PC-3 (cell line): ENCODE data around the gene LMO1. TPM values are rescaled to one million over a fixed set of nuclear protein-coding genes. Genes with fewer than 3 reads are reported as not detected.

Experiments used
- ATAC-seq: fragments of 200-7000 bp; cut with Tn5 transposase; 2 replicates; pipeline ENCODE4 v1.9.1; 2020; ENCODE audit warnings: mild to moderate bottlenecking, moderate library complexity
- BruUV-seq: library from RNA; stranded (reverse); fragments of 400-500 nt; replicated peaks from 2 replicates; lab custom pipeline; 2021; lab: Mats Ljungman, UMichigan
- CTCF ChIA-PET: fragments of 300-600 bp; sonication (Branson Sonifier 250); formaldehyde crosslinking; loops from one replicate; lab custom pipeline; 2022; ENCODE audit warnings: antibody characterized with exemption; lab: Charles Lee
- POLR2A ChIA-PET: fragments of 300-600 bp; sonication (Branson Sonifier 250); formaldehyde crosslinking; loops from one replicate; lab custom pipeline; 2022; ENCODE audit warnings: antibody characterized with exemption; ENCODE audit not compliant: unreplicated experiment; lab: Charles Lee
- DNase-seq: peaks from one replicate; pipeline ENCODE4 v3.0.0-alpha.2; 2015
- H2AFZ ChIP-seq: fragments of 300-600 bp; sonication (generic); 2 replicates; pipeline ENCODE4 v1.6.0; 2016; ENCODE audit warnings: antibody characterized with exemption, low read length
- H3F3A ChIP-seq: fragments of 300-600 bp; sonication (generic); one replicate; pipeline ENCODE4 v1.6.0; 2017; ENCODE audit warnings: antibody characterized with exemption, low read length, control low read depth, mild to moderate bottlenecking; ENCODE audit not compliant: unreplicated experiment
- H3K27ac ChIP-seq: fragments of 300-600 bp; sonication (generic); 2 replicates; pipeline ENCODE4 v1.5.1; 2016; ENCODE audit warnings: mild to moderate bottlenecking, low read length
- H3K27me3 ChIP-seq: fragments of 300-600 bp; sonication (generic); 2 replicates; pipeline ENCODE4 v1.6.1; 2016; ENCODE audit warnings: low read length, mixed read lengths
- H3K36me3 ChIP-seq: fragments of 300-600 bp; sonication (generic); 2 replicates; pipeline ENCODE4 v1.6.1; 2016; ENCODE audit warnings: low read depth, mixed run types, low read length, mixed read lengths
- H3K4me1 ChIP-seq: fragments of 300-600 bp; sonication (generic); 2 replicates; pipeline ENCODE4 v1.5.1; 2016; ENCODE audit warnings: low read length; ENCODE audit not compliant: insufficient read depth
- H3K4me2 ChIP-seq: fragments of 300-600 bp; sonication (generic); 2 replicates; pipeline ENCODE4 v1.6.0; 2016; ENCODE audit warnings: low read length
- H3K4me3 ChIP-seq: fragments of 300-600 bp; sonication (generic); 2 replicates; pipeline ENCODE4 v1.5.1; 2016; ENCODE audit warnings: mild to moderate bottlenecking, low read length, mixed read lengths
- H3K79me2 ChIP-seq: fragments of 300-600 bp; sonication (generic); 2 replicates; pipeline ENCODE4 v1.6.1; 2017; ENCODE audit warnings: low read length, mixed read lengths
- H3K9ac ChIP-seq: fragments of 300-600 bp; sonication (generic); 2 replicates; pipeline ENCODE4 v1.6.0; 2016; ENCODE audit warnings: mild to moderate bottlenecking, low read length
- H3K9me2 ChIP-seq: fragments of 300-600 bp; sonication (generic); replicated peaks from 2 replicates; pipeline ENCODE4 v1.6.1; 2016; ENCODE audit warnings: mixed run types, low read length, mixed read lengths
- H3K9me3 ChIP-seq: fragments of 300-600 bp; sonication (generic); 2 replicates; pipeline ENCODE4 v1.6.1; 2016; ENCODE audit warnings: low read length, mixed read lengths
- H4K20me1 ChIP-seq: fragments of 300-600 bp; sonication (generic); 2 replicates; pipeline ENCODE4 v1.6.1; 2016; ENCODE audit warnings: low read length, mixed read lengths
- CTCF ChIP-seq: fragments of 300-600 bp; sonication (generic); conservative IDR thresholded peaks from 2 replicates; pipeline ENCODE4 v1.5.1; 2017; ENCODE audit warnings: antibody characterized with exemption, low read depth, mild to moderate bottlenecking, low read length
- EZH2 ChIP-seq: fragments of 300-600 bp; sonication (generic); IDR thresholded peaks from one replicate; pipeline ENCODE4 v1.6.1; 2017; ENCODE audit warnings: antibody characterized with exemption, mild to moderate bottlenecking, low read length; ENCODE audit not compliant: unreplicated experiment
- EZH2phosphoT487 ChIP-seq: fragments of 300-600 bp; sonication (generic); IDR thresholded peaks from 2 replicates; pipeline ENCODE4 v1.6.1; 2018; ENCODE audit warnings: mild to moderate bottlenecking, antibody characterized with exemption, low read length, borderline replicate concordance
- intact Hi-C: fragments of 100-400 bp; cut with micrococcal nuclease; formaldehyde crosslinking; loops from 2 replicates; pipeline ENCODE4 v1.9.0; 2023
- total RNA-seq: library from RNA; depleted of rRNA; stranded (reverse); fragments of >200 nt; gene quantifications from 2 replicates; pipeline ENCODE4 v1.2.3, GENCODE V29; 2014

Gene LMO1
- total RNA-seq, 1 experiment from 2014 or later, result 0.15 TPM

DNA sequence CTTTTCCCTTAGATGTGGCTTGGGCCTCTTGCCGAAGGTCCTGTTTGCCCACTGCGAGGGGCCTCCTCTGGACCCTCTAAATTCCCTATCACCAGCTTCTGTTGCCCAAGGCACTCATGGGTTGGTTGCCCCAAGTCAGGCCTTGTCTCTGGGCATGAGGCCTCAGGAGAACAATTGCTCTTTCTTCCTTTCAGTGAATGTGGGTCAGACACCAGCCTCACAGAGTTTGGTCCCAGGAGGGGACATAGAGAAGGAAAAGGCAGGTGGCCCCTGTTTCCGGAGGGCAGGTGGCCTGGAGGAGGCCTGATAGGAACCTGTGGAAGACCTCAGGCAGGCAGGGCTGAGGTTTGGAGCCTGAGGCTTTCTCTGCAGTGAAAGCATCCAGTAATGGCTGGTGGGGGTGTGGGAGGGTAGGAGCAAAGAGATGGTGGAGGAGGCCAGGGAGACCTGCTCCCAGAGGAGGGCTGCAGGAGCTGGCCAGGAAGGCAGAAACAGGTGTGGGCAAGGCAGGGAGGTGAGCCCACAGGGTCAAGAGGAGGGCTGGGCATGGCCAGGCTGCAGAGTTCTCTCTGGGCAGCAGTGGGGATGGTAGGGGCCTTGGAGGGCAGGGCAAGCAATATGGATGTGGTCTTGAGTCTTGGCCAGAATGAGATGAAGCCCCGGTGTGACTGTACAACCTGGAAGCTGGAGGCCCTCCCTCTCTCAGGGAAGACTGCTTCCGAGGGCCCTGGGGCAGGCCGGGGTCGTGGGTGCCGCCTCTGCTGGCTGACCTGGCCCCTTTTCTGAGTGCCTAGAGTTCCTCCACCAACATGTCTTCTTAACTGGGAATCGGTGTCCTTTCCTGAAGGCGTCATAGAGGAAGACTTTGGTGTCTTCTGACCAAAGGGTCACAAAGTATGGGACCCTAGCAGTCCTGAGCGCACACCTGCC is 28.0 kb upstream of the LMO1 start:
- Histone ChIP-seq H2AFZ (no peak overlapping the region), H3K27ac (no peak overlapping the region), H3K9ac (no peak overlapping the region), H3K79me2 (no peaks in the 10 kb centered on the region), H4K20me1 (no peaks in the 10 kb centered on the region), H3K9me2 (no peaks in the 10 kb centered on the region), H3K4me2 (no peak overlapping the region), H3K36me3 (no peaks in the 10 kb centered on the region), H3K4me1 (no peaks in the 10 kb centered on the region), H3K9me3 (no peaks in the 10 kb centered on the region), H3K4me3 (no peak overlapping the region), H3F3A (no peaks in the 10 kb centered on the region), H3K27me3 (peaks cover 53% of the 10 kb centered on the region)
- no TSS peak for BruUV-seq
- intact Hi-C loops, result no loop called here
- DNase-seq (no peak), ATAC-seq (no peak)
- CTCF ChIA-PET, result no interaction called here
- POLR2A ChIA-PET, result no interaction called here
- no peak for TF ChIP-seq EZH2
- TF ChIP-seq CTCF, result no peak
- no peak for TF ChIP-seq EZH2phosphoT487

DNA sequence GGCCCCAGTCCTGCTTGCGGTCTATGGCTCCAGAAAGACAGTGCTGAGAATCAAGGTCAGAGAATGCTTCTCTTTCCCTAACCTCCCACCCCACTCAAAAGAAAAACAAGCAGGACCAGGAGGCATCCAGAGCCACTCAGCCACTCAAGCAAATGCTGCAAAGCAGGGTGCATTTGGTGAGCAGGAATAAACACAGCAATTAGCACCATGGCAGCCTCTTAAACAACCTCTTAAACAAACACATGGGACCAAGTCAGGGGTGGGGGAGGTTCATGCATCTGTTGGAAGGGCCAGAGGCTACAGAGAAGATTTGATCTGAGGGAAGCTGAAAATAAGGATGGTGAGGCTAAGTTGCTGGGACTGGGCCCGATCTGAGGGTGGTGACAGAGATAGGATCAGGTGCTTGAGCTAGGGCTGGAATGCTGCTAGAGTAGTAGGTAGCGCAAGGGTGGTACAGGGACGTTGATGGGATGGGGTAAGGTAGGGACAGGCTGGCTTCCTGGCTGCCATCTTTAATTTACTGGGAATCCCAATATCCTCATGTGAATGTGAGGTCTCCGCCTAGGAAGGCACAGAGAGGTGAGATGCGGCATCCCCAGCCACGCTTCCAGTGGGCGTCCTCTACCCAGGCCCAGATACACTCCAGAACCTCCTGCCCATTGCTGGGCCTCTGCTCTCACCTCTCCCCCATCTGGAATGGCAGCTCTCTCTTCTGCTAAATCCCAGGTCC is 26.6 kb upstream of the LMO1 start:
- H4K20me1 ChIP-seq, result no peaks in the 10 kb centered on the region
- intact Hi-C loops, result no loop called here
- no TSS peak for BruUV-seq
- no peak for TF ChIP-seq EZH2phosphoT487
- TF ChIP-seq EZH2, result no peak
- TF ChIP-seq CTCF, result no peak
- no peaks in the 10 kb centered on the region for H3K9me3 ChIP-seq
- no peaks in the 10 kb centered on the region for H3K9me2 ChIP-seq
- no peak overlapping the region for H3K27ac ChIP-seq
- peaks cover 38% of the 10 kb centered on the region for H3K27me3 ChIP-seq
- no peaks in the 10 kb centered on the region for H3F3A ChIP-seq
- no peak overlapping the region for H3K4me2 ChIP-seq
- H2AFZ ChIP-seq, result no peak overlapping the region
- ChIA-PET POLR2A (no interaction called here), CTCF (no interaction called here)
- H3K9ac ChIP-seq, result no peak overlapping the region
- no peak overlapping the region for H3K4me3 ChIP-seq
- no peaks in the 10 kb centered on the region for H3K79me2 ChIP-seq
- DNase-seq (no peak), ATAC-seq (no peak)
- no peaks in the 10 kb centered on the region for H3K36me3 ChIP-seq
- no peaks in the 10 kb centered on the region for H3K4me1 ChIP-seq
